PC-3 (cell line): Measurements from ENCODE around the gene GUCA2A.

ENCODE experiments used
- EZH2 ChIP-seq: fragments of 300-600 bp; sonication (generic); IDR thresholded peaks from one replicate; pipeline ENCODE4 v1.6.1; 2017; ENCODE audit warnings: antibody characterized with exemption, mild to moderate bottlenecking, low read length; ENCODE audit not compliant: unreplicated experiment
- EZH2phosphoT487 ChIP-seq: fragments of 300-600 bp; sonication (generic); IDR thresholded peaks from 2 replicates; pipeline ENCODE4 v1.6.1; 2018; ENCODE audit warnings: mild to moderate bottlenecking, antibody characterized with exemption, low read length, borderline replicate concordance
- TF ChIP-seq, protein P1 (sequence below): fragments of 300-600 bp; sonication (generic); conservative IDR thresholded peaks from 2 replicates; pipeline ENCODE4 v1.5.1; 2017; ENCODE audit warnings: antibody characterized with exemption, low read depth, mild to moderate bottlenecking, low read length

DNA sequence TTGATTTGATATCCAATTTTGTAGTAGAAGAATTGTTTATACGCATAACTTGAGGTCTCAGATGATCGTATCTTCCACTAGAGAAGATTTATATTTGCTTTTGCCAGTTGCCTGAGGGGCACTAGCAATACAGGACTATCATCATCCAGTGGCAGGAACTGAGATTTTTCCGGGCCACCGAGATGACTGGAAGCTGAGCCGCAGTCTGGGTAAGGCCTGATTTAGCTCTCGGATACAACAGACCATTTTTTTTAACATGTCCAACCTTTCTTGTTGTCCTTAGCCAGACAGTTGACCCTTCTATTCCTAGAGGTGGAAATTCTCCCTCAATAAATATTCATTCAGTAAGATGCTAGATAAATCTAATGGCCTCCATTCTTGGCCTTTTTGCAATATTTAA, 36.8 kb downstream of the GUCA2A start:
- TF ChIP-seq EZH2, result no peak
- TF ChIP-seq, protein P1, sequence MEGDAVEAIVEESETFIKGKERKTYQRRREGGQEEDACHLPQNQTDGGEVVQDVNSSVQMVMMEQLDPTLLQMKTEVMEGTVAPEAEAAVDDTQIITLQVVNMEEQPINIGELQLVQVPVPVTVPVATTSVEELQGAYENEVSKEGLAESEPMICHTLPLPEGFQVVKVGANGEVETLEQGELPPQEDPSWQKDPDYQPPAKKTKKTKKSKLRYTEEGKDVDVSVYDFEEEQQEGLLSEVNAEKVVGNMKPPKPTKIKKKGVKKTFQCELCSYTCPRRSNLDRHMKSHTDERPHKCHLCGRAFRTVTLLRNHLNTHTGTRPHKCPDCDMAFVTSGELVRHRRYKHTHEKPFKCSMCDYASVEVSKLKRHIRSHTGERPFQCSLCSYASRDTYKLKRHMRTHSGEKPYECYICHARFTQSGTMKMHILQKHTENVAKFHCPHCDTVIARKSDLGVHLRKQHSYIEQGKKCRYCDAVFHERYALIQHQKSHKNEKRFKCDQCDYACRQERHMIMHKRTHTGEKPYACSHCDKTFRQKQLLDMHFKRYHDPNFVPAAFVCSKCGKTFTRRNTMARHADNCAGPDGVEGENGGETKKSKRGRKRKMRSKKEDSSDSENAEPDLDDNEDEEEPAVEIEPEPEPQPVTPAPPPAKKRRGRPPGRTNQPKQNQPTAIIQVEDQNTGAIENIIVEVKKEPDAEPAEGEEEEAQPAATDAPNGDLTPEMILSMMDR, result no peak
- TF ChIP-seq EZH2phosphoT487, result no peak
